Epithelial cell of prostate (primary cell): ENCODE results near the gene ADO.

Experiments
- DNase-seq: peaks from one replicate; pipeline ENCODE4 v3.0.0-alpha.2; 2011; ENCODE audit warnings: low read depth, low spot score
- H3K27ac ChIP-seq: fragments of 450-650 bp; 2 replicates; pipeline ENCODE4 v1.5.1; 2017; ENCODE audit warnings: mild to moderate bottlenecking

The ADO gene

DNA sequence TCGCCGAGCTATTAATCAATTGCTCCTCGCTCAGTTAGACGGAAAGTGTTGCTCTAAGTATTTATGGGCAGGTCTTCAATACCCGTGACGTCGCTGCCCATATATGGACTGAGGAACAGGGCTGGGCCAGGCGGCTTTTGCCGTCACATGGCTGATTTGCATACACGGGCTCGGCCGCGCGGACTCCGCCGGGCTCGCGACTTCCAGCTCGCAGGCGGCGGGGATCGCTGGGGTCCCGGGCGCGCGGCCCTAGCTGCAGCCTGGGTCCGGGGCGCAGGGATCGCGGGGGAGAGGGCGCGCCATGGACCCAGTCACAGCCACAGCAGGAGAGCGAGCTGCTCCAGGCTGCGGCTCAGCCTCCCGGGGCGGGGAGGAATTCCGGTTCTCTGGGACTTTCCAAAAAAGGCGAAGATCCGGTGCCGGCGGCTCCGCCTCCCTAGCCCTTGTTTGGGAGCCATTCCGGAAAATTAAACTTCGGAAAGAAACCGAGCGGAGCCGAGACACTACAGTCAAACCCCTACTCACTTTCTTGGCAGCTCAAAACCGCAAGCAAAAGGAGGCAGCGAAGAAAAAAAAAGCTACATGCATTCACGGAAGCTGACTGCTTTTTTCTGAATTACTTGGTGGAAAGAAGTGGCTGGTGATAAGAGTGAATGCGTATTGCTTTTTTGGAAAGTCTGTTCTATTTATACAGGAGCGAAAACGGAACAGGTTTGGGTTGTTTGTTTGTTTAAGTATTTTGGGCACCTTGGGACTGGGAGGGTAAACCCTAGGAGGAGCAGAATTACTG lies 12.0 kb downstream of the ADO start, which contains the start of gene EGR2:
Gene EGR2 (minus strand): TSS at position 36 of the 790 bp plus-strand sequence. CDS start 337 bp downstream, outside the sequence.
- DNase-seq, result peak; percentile 89
- peak within 1 kb of the TSS; percentile 67 for H3K27ac ChIP-seq

DNA sequence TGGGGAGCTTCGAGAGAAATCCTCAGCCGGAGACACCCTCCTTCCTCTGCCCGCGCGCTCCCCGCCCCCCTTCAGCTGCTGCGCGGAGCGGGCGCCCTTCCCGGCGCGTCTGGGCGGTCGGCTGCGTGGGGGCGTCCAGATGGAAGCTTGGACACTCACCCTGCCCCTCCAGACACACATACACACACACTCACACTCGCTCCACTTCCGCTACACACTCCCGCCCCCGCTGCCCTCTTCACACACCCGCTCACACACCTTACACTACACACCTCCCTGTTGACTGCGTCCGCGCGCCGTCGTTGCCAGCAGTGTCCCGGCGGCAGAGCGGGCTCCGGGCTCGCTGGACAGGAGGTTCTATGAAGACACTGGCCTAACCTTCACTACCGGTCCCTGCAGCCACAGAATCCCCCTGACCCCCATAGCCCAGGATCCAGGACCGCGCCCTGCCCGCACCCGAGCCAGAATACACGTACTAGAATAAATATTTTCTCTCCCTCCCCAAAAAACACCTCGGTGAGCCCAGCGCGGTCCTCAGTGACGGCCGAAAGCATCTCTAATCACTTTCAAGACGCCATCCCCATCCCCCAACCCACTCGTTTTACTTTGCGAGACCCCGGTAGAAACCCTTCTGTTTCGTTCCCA lies 12.7 kb downstream of the ADO start:
- H3K27ac ChIP-seq, result peak overlapping the region; percentile 67
- DNase-seq, result no peak

DNA sequence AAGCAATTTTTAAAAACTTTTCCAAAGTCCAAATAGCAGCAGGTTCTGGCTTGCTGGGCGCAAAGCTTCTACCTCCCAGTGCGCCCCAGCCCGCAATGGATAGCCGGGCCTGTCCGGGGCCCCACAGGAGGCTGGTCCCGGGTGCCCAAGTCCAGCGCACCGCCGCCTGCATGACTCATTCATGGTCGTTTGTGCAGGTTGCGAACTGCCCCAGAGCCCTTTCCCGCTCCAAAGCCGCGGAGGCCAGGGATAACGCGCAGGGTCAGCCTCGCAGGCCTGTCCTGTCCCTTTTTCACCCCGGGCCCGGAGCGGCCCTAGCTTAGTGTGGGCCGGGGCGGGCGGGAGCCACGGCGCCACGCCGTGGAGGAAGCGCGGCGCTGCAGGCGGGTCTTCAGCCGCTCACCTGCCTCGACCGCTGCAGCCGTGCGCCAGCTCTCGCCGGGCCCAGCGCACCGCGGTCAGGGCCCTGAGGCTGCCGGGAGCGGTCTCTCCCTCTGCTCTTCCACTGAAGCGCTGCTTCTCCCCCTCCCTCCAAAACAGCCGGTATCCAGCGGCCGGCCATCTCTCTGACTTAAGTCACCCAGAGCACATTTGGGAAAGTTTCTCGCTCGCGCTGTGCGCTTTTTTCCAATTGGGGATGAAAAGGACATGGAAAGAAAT lies 13.4 kb downstream of the ADO start:
- H3K27ac ChIP-seq, result peak overlapping the region; percentile 67
- peak; percentile 16 for DNase-seq

DNA sequence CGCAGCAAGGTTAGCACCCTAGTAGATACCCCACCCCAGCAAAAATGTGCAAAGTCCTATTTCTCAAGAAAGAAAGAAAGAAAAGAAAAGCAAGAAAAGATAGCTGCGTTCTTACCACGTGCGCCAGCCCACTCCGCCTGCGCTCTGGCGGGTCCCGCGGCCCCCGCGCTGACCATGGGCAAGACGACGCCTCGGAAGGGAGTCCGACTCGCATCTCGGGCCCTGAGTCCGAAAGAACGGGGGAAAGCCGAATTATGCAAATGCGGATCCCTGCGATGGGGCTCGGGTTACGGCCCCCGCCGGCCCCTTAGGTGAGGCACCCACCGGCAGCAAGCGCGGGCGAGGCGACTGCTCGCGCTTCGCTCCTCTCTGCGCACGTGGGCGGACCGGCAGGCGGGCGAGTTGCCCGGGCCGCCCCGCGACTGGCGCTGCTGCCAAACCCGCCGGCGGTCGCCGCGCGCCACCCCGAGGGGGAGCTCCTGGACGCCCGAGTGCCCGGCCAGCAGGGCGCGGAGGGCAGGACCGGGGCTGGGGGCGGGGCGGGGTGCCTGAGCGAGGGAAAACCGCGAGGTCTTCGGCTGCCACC lies 14.0 kb downstream of the ADO start:
- H3K27ac ChIP-seq, result no peak overlapping the region
- no peak for DNase-seq

DNA sequence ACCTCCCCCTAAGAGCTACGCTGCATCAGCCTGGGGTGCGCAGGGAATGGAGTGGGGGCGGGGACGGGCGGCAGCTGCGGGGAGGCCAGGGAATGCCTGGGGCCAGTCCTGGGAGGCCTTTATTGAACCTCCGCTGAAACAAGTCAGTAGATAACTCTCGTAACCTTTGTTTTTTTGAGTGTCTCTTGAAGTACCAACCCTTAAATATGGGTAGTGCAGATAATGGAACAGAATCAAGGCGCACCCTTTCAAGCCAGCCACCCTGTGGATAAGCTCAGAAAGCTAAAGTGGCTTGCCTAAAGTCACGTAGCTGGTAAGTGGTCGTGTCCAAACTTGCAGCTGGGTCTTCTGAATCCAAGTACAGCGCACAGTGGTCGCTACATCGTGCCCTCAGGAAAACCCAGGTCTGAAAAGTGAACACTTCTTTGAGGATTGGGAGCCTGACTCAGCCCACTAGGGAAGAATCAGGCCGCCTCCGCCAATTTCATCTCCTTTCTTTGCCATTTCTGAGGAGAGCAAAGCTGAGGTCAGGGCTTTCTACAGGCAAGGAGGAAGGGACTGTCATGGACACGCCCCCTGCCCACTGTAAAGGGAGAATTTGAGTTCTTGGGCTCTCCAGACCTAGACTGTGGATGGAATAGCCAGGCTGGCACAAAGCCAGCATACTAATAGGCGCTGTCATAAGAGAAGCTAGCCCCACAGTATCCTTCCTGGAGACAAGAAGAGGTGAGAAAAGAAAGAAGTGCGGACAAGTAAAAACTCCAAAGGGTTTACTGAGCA lies 14.8 kb downstream of the ADO start:
- DNase-seq, result no peak
- H3K27ac ChIP-seq, result no peak overlapping the region

DNA sequence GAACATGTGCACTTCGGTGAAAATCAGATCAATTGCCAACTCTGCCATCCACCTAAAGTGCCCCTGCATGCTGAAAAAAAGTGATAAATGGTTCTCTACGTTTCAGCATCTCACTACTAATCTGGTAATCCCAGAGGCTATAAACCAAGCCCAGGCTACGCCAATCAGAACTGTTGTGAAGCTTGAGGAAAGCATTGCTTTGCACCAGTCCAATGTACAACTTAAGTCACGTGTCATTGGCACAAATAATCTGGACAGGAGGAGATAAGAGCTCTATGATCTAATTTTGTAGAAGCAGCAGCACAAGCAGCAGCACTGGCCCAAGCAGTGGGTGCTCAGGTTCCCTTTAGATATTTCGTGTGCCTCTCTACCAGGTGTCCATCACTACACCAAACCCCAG lies 16.1 kb downstream of the ADO start:
- DNase-seq, result no peak
- H3K27ac ChIP-seq, result no peak overlapping the region

DNA sequence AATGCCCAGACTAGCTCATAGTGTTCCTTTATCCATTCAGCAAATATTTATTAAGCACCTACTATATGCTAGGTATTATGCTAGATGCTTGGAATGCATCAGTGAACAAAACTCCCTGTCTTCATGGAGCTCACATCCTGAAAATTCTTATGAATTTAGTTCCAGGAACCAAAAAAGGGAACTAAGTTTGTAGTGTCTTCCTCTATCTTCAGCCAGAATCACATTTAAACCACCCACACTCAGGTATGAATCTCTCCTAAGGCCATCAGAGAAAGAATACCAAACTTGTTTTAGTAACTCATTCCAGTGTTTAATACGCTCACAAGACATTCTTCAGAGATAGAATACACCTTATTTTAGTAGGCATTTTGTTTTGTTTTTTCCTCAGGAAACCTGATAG lies 21.8 kb downstream of the ADO start:
- no peak overlapping the region for H3K27ac ChIP-seq
- DNase-seq, result no peak

DNA sequence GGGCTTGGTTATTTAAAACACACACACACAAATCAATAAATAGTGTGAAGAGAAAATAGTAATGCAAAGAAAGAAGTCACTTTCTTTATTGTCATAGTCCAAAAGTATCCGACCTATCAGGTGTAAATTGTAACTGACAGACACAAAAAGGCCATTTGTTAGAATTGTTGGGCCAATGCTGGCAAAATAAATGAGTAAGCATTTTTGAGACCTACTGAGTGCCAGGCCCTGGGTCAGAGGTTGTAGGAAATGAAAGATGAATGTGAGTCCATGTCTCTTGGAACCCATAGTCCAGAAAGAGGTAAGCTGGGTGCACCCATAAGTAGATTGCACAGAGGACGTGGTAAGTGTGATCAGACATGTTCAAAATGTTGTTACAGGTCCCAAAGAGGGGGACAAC lies 25.1 kb downstream of the ADO start:
- no peak overlapping the region for H3K27ac ChIP-seq
- DNase-seq, result no peak

DNA sequence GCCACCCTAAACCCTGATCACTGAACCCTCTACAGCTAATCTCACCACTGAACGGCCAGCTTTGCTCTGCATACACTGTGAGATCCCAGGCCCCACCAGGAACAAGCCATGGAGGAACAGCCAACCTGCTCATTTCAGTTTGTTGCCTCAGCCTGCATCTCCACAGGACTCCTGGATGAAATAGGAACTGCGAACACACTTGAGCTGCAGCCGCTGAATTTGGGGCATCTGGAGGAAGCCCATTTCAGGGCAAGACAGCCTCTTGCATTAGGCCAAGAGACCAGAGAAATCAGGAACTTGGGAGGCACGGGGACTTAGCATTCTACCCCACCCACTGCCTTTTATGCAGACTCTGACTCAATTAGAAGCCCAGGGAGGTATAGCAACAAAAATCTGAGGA lies 26.2 kb downstream of the ADO start:
- DNase-seq, result no peak
- no peak overlapping the region for H3K27ac ChIP-seq

DNA sequence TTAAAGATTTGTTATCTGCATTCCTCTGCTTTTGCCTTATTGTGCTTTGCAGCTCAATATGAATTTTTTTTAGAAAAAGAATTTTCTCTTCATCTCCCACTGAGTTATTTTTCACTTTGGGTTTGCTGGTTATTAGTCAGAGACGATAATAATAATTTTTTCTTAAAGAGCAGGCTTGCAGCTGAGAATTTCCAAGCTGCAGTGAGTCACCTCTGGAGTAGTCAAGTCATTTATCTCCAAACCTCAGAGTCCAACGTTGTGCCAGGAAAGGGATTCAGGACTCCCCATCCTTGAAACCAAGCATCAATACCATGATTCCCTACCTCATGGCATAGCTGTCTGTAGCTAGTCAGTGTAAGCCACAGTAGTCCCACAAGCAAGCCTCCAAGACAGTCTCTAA lies 26.8 kb downstream of the ADO start:
- DNase-seq, result no peak
- H3K27ac ChIP-seq, result no peak overlapping the region

DNA sequence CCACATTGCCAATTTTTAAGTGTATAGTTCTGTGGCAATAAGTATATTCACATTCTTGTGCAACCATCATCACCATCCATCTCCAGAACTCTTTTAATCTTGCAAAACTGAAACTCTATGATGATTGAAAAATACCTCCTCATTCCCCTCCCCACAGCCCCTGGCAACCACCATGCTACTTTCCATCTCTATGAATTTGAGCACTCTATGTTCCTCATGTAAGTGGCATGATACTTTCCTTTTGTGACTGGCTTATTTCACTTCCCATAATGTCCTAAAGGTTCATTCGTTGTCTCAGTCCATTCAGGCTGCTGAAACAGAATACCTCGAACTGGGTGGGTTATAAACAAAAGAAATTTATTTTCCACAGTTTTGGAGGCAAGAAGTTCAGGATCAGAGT lies 35.1 kb downstream of the ADO start:
- DNase-seq, result no peak
- no peak overlapping the region for H3K27ac ChIP-seq

DNA sequence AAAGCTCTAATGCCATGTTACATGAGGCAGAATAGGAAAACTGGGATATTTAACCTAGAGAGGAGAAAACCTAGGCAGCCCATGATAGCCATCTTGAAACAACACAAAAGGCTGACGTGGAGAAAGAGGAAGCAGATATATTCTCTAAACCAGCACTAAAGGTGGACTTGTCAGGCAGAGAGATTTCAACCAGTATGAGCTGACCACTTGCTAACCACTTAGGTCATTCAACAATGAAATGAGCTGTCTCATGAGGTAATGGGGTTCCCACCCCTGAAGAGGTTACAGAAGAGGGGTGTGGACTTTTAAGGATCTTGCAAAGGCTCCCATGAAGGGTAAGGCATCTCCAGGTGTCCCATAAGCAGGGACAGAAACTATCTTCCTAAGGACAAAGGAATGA lies 38.5 kb downstream of the ADO start:
- no peak for DNase-seq

DNA sequence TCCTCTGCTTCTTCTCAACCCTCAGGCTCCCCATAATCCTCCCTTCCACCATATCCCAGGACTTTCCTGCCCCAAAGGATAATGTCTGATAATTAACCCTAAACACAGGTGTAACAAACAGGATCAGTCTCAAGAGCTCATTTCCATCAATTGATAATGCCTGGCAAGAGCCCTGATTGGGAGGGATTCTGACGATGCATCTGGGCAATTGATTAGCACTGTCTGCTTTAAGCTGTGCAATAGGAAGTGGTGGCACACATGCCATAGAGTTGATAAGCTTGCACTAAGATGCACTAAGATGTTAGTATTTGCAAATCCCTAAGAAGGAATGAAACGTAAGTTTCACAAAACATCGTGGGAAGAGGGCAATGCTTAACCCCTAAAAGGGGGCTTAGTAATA lies 39.1 kb downstream of the ADO start:
- no peak overlapping the region for H3K27ac ChIP-seq
- no peak for DNase-seq

More for the DNA sequence above, 38.5 kb downstream of the ADO start:
- H3K27ac ChIP-seq, result no peak overlapping the region

DNA sequence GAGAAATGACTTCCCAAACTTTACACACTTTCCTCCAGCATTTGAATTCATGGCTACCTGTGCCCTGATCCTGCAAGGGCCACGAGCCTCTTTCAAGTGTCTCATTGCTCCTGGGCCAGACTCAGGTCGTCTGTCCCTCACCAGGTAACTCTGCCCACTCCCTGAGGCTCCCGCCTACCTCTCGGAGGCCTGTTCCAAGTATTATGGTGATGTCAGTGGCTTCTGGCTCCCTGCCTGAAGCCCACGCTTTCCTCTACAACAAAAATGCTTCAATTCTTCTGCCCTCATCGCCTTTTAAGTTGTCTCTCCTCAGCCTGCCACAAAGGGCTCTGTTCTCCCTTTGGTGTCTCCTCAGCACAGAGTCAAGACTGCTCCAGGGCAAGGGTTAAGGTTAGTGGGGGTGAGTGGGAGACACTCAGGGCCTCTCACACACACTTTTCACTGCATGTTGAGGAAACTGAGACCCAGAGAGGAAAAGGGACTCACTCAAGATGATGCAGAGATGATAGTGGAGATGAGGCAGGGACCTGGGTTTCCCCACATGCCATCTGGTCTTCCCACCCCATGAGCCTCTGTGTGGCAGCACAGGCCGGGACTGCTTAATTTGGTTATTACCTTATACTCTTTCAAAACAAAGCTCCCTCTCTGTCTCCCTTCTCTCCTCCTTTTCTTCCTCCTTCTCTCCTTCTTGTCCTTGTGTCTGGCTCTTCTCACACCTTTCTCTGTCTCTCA lies 39.9 kb downstream of the ADO start:
- no peak overlapping the region for H3K27ac ChIP-seq
- no peak for DNase-seq

DNA sequence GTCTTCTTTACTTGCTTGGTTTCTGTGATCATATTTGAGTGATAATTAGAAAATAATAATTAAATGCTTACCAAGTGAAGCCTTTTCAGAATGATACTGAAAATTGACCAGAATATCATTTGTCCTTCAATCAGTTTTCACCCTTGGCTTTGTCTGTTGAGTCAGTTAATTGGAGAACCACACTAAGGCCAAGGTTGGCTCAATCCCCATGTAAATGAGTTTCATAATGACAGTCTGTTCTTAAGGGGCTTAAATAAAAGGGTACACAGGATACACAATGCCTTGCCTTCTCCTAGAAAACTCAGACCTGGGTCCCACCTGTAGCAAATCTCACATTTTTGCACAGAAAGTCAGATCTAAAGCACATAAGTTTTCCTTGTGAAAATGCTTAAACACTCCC lies 42.9 kb downstream of the ADO start:
- no peak overlapping the region for H3K27ac ChIP-seq
- DNase-seq, result no peak

DNA sequence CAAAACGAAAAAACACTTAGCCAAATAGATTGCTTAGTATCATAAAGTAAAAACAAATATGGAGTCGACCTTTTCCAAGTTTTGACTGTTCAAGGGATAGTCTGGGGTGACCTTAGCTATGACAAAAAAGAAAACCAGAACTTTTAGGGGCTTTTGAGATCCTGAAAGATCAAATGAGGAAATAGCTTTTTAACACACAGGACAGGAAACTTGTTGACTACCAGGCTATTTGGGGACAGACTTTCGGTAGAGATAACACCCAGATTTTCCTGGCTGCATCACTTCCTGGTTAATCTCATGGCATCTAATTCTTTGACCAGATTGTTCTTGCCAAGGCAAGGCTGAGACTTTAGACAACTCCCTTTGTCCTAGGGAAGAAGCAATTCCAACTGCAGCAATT lies 46.1 kb downstream of the ADO start:
- no peak for DNase-seq

DNA sequence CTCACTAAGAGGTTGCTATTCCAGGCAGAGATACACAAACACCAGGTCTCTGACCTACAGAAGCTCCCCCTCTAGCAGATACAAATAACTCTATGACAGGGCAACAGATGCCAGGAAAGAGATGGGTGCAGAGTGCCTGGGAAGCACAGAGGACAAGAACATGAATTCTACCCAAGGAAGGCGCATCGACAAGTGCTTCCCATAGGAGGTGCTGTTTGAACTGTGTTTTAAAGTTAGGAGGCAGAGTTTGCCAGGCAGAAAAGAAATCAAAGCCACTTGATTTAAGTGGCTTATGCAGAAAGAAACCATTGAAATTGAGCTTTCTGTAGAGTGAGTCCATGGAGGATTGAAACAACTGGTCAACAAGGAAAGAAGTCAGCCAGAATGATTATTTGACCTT lies 46.9 kb downstream of the ADO start:
- DNase-seq, result no peak
- no peak overlapping the region for H3K27ac ChIP-seq

More for the DNA sequence above, 46.1 kb downstream of the ADO start:
- H3K27ac ChIP-seq, result no peak overlapping the region

DNA sequence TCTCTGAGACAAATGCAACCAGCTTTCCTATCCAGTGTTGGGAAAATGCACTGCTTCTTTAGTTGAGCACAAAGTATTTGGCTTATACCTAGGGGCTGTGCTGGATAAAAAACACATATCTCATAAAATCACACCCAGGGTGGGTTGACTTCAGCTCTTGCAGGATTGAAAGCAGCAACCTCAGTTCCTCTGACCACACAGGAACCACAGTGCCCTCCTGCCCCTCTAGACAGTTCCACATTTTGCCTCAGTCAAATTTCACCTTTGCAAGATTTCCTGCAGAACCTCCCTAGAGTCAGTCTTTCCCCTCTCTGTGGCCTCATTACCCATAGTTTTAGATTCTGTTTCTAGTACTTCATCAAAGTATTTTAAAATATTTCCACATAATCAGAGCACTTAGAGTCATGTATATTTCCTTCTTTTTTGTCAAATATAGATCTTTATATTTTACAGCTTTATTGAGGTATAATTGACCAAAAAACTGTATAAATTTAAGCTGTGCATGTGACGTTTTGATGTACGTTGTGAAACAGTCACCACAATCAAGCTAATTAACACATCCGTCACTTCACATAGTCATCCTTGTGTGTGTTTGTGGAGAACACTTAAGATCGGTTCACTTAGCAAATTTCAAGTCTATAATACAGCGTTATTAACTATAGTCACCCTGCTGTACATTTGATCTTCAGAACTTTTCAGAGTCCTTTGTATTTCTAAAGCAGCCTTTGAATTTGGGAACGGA lies 48.6 kb downstream of the ADO start:
- no peak overlapping the region for H3K27ac ChIP-seq
- DNase-seq, result no peak

DNA sequence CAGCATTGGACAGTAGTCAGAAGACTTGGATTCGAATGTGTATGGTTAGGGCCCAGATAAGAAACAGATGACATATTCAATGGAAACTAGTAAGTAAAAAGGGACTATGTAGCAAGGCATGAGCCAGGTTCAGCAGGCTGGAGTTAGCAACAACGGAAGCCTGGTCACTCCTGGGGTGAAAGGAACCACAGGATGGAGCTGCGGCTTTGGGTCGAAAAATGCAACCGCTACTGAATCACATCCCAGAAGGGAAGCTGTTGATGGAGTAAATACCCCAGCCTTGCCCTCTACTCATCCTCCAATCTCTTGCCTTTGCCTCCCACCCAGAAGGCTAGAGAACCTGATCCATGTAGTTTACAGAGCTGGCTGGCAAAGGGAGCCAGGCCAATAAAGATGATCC lies 49.2 kb downstream of the ADO start:
- no peak overlapping the region for H3K27ac ChIP-seq
- DNase-seq, result no peak
